CD4-positive, alpha-beta T cell (primary cell): ENCODE measurements around the gene HIRIP3. TPM values are rescaled to one million over a fixed set of nuclear protein-coding genes. Genes with fewer than 3 reads are reported as not detected.
A peak's percentile ranks its signal among the peaks of the same experiment; 100 is the strongest.

ENCODE experiments used
- ATAC-seq: fragments of 200-7000 bp; cut with Tn5 transposase; one replicate; pipeline ENCODE4 v1.10.0; 2022; ENCODE audit warnings: mild to moderate bottlenecking; ENCODE audit not compliant: poor library complexity
- CTCF ChIA-PET: fragments of 350-600 bp; sonication (Branson Sonifier 250); formaldehyde crosslinking; loops from one replicate; lab custom pipeline; 2021; ENCODE audit warnings: antibody characterized with exemption, inconsistent platforms; lab: Charles Lee
- POLR2A ChIA-PET: fragments of 350-600 bp; sonication (Branson Sonifier 250); formaldehyde crosslinking; loops from one replicate; lab custom pipeline; 2021; ENCODE audit warnings: antibody characterized with exemption, inconsistent platforms; lab: Charles Lee
- DNase-seq, 14 experiments: peaks; one replicate each; pipeline ENCODE4 v3.0.0-alpha.2; 2013 to 2020; ENCODE audit warnings: mixed read lengths in 2 of 14
- H3K27ac ChIP-seq, 2 donors: one replicate each; pipeline versions ENCODE4 v1.5.1 to v1.7.0; 2013; ENCODE audit warnings: low read length in 2 of 2, low read depth in 1 of 2, mild to moderate bottlenecking in 1 of 2
- H3K27me3 ChIP-seq, 2 experiments: 1 replicate in 1 of 2; 2 replicates in 1 of 2; pipeline versions ENCODE4 v1.6.1 to v1.7.0; 2013; ENCODE audit warnings: low read length in 2 of 2, control low read depth in 1 of 2, mild to moderate bottlenecking in 1 of 2, moderate library complexity in 1 of 2; ENCODE audit not compliant: insufficient read depth in 2 of 2, control insufficient read depth in 1 of 2
- H3K36me3 ChIP-seq: one replicate; pipeline ENCODE4 v1.6.1; 2013; ENCODE audit warnings: low read length, control low read depth; ENCODE audit not compliant: insufficient read depth
- H3K4me1 ChIP-seq: one replicate; pipeline ENCODE4 v1.6.1; 2013; ENCODE audit warnings: low read length, control low read depth; ENCODE audit not compliant: insufficient read depth
- H3K4me3 ChIP-seq: one replicate; pipeline ENCODE4 v1.5.1; 2013; ENCODE audit warnings: mild to moderate bottlenecking, low read length, moderate library complexity
- H3K9me3 ChIP-seq, 2 experiments: 1 replicate in 1 of 2; 2 replicates in 1 of 2; pipeline versions ENCODE4 v1.6.1 to v1.7.0; 2013; ENCODE audit warnings: low read length in 2 of 2, mild to moderate bottlenecking in 2 of 2, control low read depth in 1 of 2, moderate library complexity in 1 of 2; ENCODE audit not compliant: control insufficient read depth in 1 of 2, insufficient read depth in 1 of 2
- H3K27ac Mint-ChIP-seq: one replicate; pipeline ENCODE4 v1.8.0; 2020; ENCODE audit warnings: mixed read lengths
- H3K27me3 Mint-ChIP-seq: one replicate; pipeline ENCODE4 v1.8.0; 2021; ENCODE audit warnings: mixed read lengths
- H3K36me3 Mint-ChIP-seq: one replicate; pipeline ENCODE4 v1.8.0; 2021; ENCODE audit warnings: low read depth, mixed read lengths
- H3K4me1 Mint-ChIP-seq: one replicate; pipeline ENCODE4 v1.8.0; 2021; ENCODE audit warnings: low read depth, mixed read lengths
- H3K4me3 Mint-ChIP-seq: one replicate; pipeline ENCODE4 v1.8.0; 2020; ENCODE audit warnings: mild to moderate bottlenecking, mixed read lengths
- H3K9me3 Mint-ChIP-seq: one replicate; pipeline ENCODE4 v1.8.0; 2020; ENCODE audit warnings: mixed read lengths
- intact Hi-C, 2 experiments: fragments of 100-400 bp; cut with DNase I in 1 of 2; cut with micrococcal nuclease in 1 of 2; formaldehyde crosslinking; loops; one replicate each; pipeline versions ENCODE4 v1.15.1 to v1.9.0; 2023 to 2025; cut with DNase I, micrococcal nuclease
- total RNA-seq, 174 experiments: library from RNA in 2 of 174; stranded (reverse) in 2 of 174; gene quantifications; one replicate each; pipeline ENCODE4 v1.2.3 and lab custom pipeline; 2021 to 2026
- TF ChIP-seq, protein P1 (sequence below): fragments of 200-600 bp; IDR thresholded peaks from one replicate; pipeline ENCODE4 v1.8.0; 2022; ENCODE audit warnings: antibody characterized with exemption, mild to moderate bottlenecking

Gene HIRIP3
- total RNA-seq, 2 experiments from 2014 or later, result 8.5 to 11.8 TPM

DNA sequence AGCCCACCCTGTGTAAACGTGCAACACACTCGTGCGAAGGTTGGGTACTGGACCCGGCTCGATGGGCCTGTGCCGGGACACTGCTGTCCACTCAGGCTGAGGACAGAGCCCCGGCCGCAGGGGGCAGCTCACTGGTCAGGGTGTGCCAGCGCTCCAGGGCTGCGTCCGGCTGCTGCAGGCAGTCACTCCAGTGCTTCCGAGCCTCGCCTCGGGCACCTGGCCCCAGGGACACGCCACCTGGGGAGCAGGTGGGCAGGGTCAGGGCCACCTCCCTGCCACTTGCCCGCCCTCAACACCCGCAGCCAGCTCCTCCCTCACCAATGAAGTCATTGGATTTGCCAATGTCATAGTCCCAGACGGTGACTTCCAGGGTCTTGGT is 10.7 kb upstream of the HIRIP3 start:
- Histone ChIP-seq H3K36me3 (peaks cover 24% of the 10 kb centered on the region), H3K27ac (no peak overlapping the region), H3K4me1 (peaks cover 20% of the 10 kb centered on the region), H3K9me3 (peaks cover 0 to 9% of the 10 kb centered on the region in 2 experiments), H3K27me3 (peaks cover 10% of the 10 kb centered on the region in 2 experiments), H3K4me3 (no peak overlapping the region)
- H3K27me3 Mint-ChIP-seq, result peaks cover 15% of the 10 kb centered on the region
- H3K27ac Mint-ChIP-seq, result no peak overlapping the region
- no peaks in the 10 kb centered on the region for H3K9me3 Mint-ChIP-seq
- no peak overlapping the region for H3K4me3 Mint-ChIP-seq
- POLR2A ChIA-PET, result interaction anchor here (0.6 to 1.6 kb wide), 4 partner anchors 32 to 306 kb away, joined by 3 to 5 read pairs (median 4); partner anchors contain the start of genes KCTD13 and TAOK2
- no peak for ATAC-seq
- intact Hi-C loops, result loop anchor here in 1 of 2 experiments (5.0 kb wide), 1 partner anchor 304 kb away; no protein-coding TSS in a partner anchor
- H3K4me1 Mint-ChIP-seq, result peaks cover 17% of the 10 kb centered on the region
- CTCF ChIA-PET, result interaction anchor here (0.6 to 1.2 kb wide), 9 partner anchors 9 to 349 kb away, joined by 3 to 7 read pairs (median 3); partner anchors contain the start of genes INO80E and KIF22
- H3K36me3 Mint-ChIP-seq, result peaks cover 23% of the 10 kb centered on the region
- DNase-seq, result no peak
- TF ChIP-seq, protein P1, sequence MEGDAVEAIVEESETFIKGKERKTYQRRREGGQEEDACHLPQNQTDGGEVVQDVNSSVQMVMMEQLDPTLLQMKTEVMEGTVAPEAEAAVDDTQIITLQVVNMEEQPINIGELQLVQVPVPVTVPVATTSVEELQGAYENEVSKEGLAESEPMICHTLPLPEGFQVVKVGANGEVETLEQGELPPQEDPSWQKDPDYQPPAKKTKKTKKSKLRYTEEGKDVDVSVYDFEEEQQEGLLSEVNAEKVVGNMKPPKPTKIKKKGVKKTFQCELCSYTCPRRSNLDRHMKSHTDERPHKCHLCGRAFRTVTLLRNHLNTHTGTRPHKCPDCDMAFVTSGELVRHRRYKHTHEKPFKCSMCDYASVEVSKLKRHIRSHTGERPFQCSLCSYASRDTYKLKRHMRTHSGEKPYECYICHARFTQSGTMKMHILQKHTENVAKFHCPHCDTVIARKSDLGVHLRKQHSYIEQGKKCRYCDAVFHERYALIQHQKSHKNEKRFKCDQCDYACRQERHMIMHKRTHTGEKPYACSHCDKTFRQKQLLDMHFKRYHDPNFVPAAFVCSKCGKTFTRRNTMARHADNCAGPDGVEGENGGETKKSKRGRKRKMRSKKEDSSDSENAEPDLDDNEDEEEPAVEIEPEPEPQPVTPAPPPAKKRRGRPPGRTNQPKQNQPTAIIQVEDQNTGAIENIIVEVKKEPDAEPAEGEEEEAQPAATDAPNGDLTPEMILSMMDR, result no peak

DNA sequence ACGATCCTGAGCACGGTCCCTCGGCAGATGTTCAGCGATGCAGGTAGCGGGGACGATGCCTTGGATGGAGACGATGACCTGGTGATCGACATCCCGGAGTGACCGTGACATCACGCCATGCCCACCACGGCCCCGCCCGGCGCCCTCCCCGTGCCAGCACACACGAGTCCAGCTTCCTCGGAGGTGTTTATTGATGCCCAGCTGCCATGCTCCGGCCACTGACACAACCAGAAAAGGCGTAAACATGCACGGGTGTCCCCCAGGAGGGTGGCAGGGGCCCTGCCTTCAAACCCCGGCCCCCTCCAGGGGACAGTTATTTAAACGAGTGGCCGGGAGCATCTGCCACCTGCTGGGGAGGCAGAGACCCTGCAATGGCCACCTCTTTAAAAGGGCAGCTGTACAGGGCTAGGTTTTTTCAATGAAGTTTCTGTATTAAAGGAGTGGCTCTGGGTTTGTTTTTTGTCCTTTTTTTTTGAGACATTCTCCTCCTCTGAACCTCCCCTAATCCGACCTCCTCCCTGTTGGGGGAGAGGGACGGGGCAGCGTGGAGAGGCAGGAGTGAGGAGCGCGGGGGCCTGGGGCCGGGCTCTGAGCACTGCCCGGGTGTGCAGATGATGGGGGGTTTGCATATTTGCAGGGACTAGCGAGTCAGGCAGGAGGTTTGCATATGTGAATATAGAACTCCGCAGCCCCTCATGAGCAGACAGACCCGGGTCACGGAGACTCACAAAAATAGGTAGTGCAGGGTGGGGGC is 10.1 kb upstream of the HIRIP3 start:
- Histone ChIP-seq H3K27ac (no peak overlapping the region), H3K27me3 (peaks cover 8 to 10% of the 10 kb centered on the region in 2 experiments), H3K4me3 (no peak overlapping the region), H3K36me3 (peaks cover 26% of the 10 kb centered on the region), H3K9me3 (peaks cover 0 to 9% of the 10 kb centered on the region in 2 experiments), H3K4me1 (peaks cover 18% of the 10 kb centered on the region)
- peak; percentile 89 for ATAC-seq
- peaks cover 15% of the 10 kb centered on the region for H3K4me1 Mint-ChIP-seq
- H3K4me3 Mint-ChIP-seq, result no peak overlapping the region
- TF ChIP-seq, protein P1, result peak; percentile 65
- peak in 11 of 14 experiments; percentile 27 to 71 (median 36) for DNase-seq
- H3K36me3 Mint-ChIP-seq, result peaks cover 23% of the 10 kb centered on the region
- POLR2A ChIA-PET, result interaction anchor here (0.6 to 1.6 kb wide), 4 partner anchors 32 to 306 kb away, joined by 3 to 5 read pairs (median 4); partner anchors contain the start of genes KCTD13 and TAOK2
- no peaks in the 10 kb centered on the region for H3K9me3 Mint-ChIP-seq
- no peak overlapping the region for H3K27ac Mint-ChIP-seq
- peaks cover 13% of the 10 kb centered on the region for H3K27me3 Mint-ChIP-seq
- intact Hi-C loops, result loop anchor here in 1 of 2 experiments (5.0 kb wide), 1 partner anchor 303 kb away; no protein-coding TSS in a partner anchor
- CTCF ChIA-PET, result interaction anchor here (0.6 to 1.2 kb wide), 9 partner anchors 9 to 349 kb away, joined by 3 to 7 read pairs (median 3); partner anchors contain the start of genes INO80E and KIF22

GRCh38 chr16:30004811-30005242 is 9.4 kb upstream of the HIRIP3 start:
- Histone ChIP-seq H3K4me1 (peaks cover 11% of the 10 kb centered on the region), H3K36me3 (peaks cover 29% of the 10 kb centered on the region), H3K27ac (no peak overlapping the region), H3K9me3 (peaks cover 0 to 5% of the 10 kb centered on the region in 2 experiments), H3K27me3 (peaks cover 1 to 3% of the 10 kb centered on the region in 2 experiments), H3K4me3 (no peak overlapping the region)
- Mint-ChIP-seq H3K36me3 (peaks cover 23% of the 10 kb centered on the region), H3K27me3 (peaks cover 9% of the 10 kb centered on the region), H3K4me1 (peaks cover 12% of the 10 kb centered on the region), H3K27ac (no peak overlapping the region), H3K4me3 (no peak overlapping the region), H3K9me3 (no peaks in the 10 kb centered on the region)
- DNase-seq (peak in 1 of 14 experiments; percentile 3), ATAC-seq (no peak)
- intact Hi-C loops, result loop anchor here in 1 of 2 experiments (5.0 kb wide), 1 partner anchor 303 kb away; no protein-coding TSS in a partner anchor
- TF ChIP-seq, protein P1, result no peak
- ChIA-PET CTCF (interaction anchor here (1.2 kb wide), 1 partner anchor 313 kb away, joined by 3 read pairs; no protein-coding TSS in a partner anchor), POLR2A (interaction anchor here (0.6 to 1.6 kb wide), 5 partner anchors 9 to 305 kb away, joined by 3 to 5 read pairs (median 4); partner anchors contain the start of genes INO80E, KCTD13, PAGR1 and TAOK2)
